ENCODE measurements around the gene TMEM53. TPM values are rescaled to one million over a fixed set of nuclear protein-coding genes. Genes with fewer than 3 reads are reported as not detected.

Gene TMEM53
- polyA plus RNA-seq, 1 of the 3 experiments (the other 2 are of a cell fraction): 14.9 TPM

- Histone ChIP-seq H3K79me2 (ENCODE audit: insufficient read depth) (no peaks in the 10 kb centered on the region), H3K9me2 (no peaks in the 10 kb centered on the region), H3K9ac (no peak overlapping the region), H3K36me3 (replicated peaks in 1 of 2; ENCODE audit: control insufficient read depth in 1 of 2, insufficient read depth in 2 of 2, low read length in 1 of 2) (no peaks in the 10 kb centered on the region), H3K27me3 (ENCODE audit: insufficient read depth) (no peaks in the 10 kb centered on the region), H3K4me3 (ENCODE audit: low read depth in 2 of 2, low read length in 1 of 2) (no peak overlapping the region), H2AFZ (ENCODE audit: low read depth) (no peak overlapping the region), H3K27ac (ENCODE audit: low read depth in 2 of 2, low read length in 1 of 2) (no peak overlapping the region), H3K9me3 (no peaks in the 10 kb centered on the region), H3K4me1 (ENCODE audit: control insufficient read depth in 1 of 2, insufficient read depth in 2 of 2, low read depth in 1 of 2, low read length in 1 of 2) (no peaks in the 10 kb centered on the region), H4K20me1 (ENCODE audit: insufficient read depth) (no peaks in the 10 kb centered on the region), H3F3A (replicated peaks; ENCODE audit: insufficient read depth) (no peaks in the 10 kb centered on the region), H3K4me2 (no peak overlapping the region)
- WGBS (ENCODE audit: low lambda C conversion rate): 76% methylated on average over 7 of the region's 7 CpGs
- CTCF ChIA-PET: no interaction called here
- TF ChIP-seq EP300 (IDR thresholded peaks at IDR 0.05; ENCODE audit: borderline replicate concordance in 1 of 2, low read depth in 1 of 2, low read length in 1 of 2) (no peak), FOXM1 (IDR thresholded peaks at IDR 0.05; ENCODE audit: low read depth) (no peak), RXRA (IDR thresholded peaks at IDR 0.05; ENCODE audit: borderline replicate concordance, low read depth) (no peak), NFIC (IDR thresholded peaks at IDR 0.05; ENCODE audit: borderline replicate concordance) (no peak), CHD2 (IDR thresholded peaks at IDR 0.05; ENCODE audit: low read length, partially characterized antibody) (no peak), MAX (IDR thresholded peaks at IDR 0.05; ENCODE audit: low read depth) (no peak), USF1 (IDR thresholded peaks at IDR 0.05; ENCODE audit: borderline replicate concordance, low read depth) (no peak), IRF3 (IDR thresholded peaks at IDR 0.05; ENCODE audit: low read depth, low read length) (no peak), JUND (IDR thresholded peaks at IDR 0.05) (no peak), RCOR1 (IDR thresholded peaks at IDR 0.05; ENCODE audit: low read length) (no peak), YY1 (IDR thresholded peaks at IDR 0.05; ENCODE audit: low read depth) (no peak), REST (IDR thresholded peaks at IDR 0.05; ENCODE audit: low read depth, low read length) (no peak), PBX3 (IDR thresholded peaks at IDR 0.05) (no peak), MXI1 (IDR thresholded peaks at IDR 0.05; ENCODE audit: low read depth, low read length) (no peak), FOXJ3 (CRISPR knock-in tag; IDR thresholded peaks at IDR 0.05) (no peak)
- TF ChIP-seq, protein P1, sequence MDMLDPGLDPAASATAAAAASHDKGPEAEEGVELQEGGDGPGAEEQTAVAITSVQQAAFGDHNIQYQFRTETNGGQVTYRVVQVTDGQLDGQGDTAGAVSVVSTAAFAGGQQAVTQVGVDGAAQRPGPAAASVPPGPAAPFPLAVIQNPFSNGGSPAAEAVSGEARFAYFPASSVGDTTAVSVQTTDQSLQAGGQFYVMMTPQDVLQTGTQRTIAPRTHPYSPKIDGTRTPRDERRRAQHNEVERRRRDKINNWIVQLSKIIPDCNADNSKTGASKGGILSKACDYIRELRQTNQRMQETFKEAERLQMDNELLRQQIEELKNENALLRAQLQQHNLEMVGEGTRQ (IDR thresholded peaks at IDR 0.05; ENCODE audit: borderline replicate concordance, low read depth, low read length): no peak
- no peak for DNase-seq
- POLR2A ChIA-PET: no interaction called here
These were observed 26.9 kb upstream of the TMEM53 start for GRCh38 chr1:44701141-44701573.
